ENCODE data around the gene CHRNA3.

Gene CHRNA3

GRCh38 chr15:78550815-78551214 is 70.0 kb downstream of the CHRNA3 start:
- DNase-seq = no peak

- DNase-seq = no peak
Measured at GRCh38 chr15:78550194-78550593, 70.6 kb downstream of the CHRNA3 start.
